ENCODE results near the gene LAG3.

Gene LAG3

GRCh38 chr12:6784296-6784695, 12.0 kb downstream of the LAG3 start:
- Mint-ChIP-seq H3K4me1 (ENCODE audit: low read depth) (peaks cover 56% of the 10 kb centered on the region), H3K27me3 (ENCODE audit: low read depth) (no peaks in the 10 kb centered on the region), H3K36me3 (ENCODE audit: low read depth) (no peaks in the 10 kb centered on the region), H3K4me3 (no peak overlapping the region), H3K27ac (no peak overlapping the region), H3K9me3 (no peaks in the 10 kb centered on the region)

GRCh38 chr12:6784761-6785160, 12.4 kb downstream of the LAG3 start:
- Mint-ChIP-seq H3K36me3 (ENCODE audit: low read depth) (peaks cover 1% of the 10 kb centered on the region), H3K9me3 (no peaks in the 10 kb centered on the region), H3K4me1 (ENCODE audit: low read depth) (peaks cover 55% of the 10 kb centered on the region), H3K4me3 (no peak overlapping the region), H3K27me3 (ENCODE audit: low read depth) (no peaks in the 10 kb centered on the region), H3K27ac (no peak overlapping the region)

- Mint-ChIP-seq H3K4me1 (ENCODE audit: low read depth) (peaks cover 49% of the 10 kb centered on the region), H3K9me3 (no peaks in the 10 kb centered on the region), H3K27me3 (ENCODE audit: low read depth) (no peaks in the 10 kb centered on the region), H3K4me3 (peak overlapping the region; percentile 63), H3K36me3 (ENCODE audit: low read depth) (peaks cover 5% of the 10 kb centered on the region), H3K27ac (peak overlapping the region; percentile 93)
Observed at GRCh38 chr12:6786416-6787094, 14.2 kb downstream of the LAG3 start.

- peak overlapping the region; percentile 93 for H3K27ac Mint-ChIP-seq
- H3K27me3 Mint-ChIP-seq (ENCODE audit: low read depth) = no peaks in the 10 kb centered on the region
- peaks cover 50% of the 10 kb centered on the region for H3K4me1 Mint-ChIP-seq (ENCODE audit: low read depth)
- no peak overlapping the region for H3K4me3 Mint-ChIP-seq
- peaks cover 6% of the 10 kb centered on the region for H3K36me3 Mint-ChIP-seq (ENCODE audit: low read depth)
- no peaks in the 10 kb centered on the region for H3K9me3 Mint-ChIP-seq
Observed at GRCh38 chr12:6787309-6787708, 15.0 kb downstream of the LAG3 start.

GRCh38 chr12:6788972-6789924, 16.9 kb downstream of the LAG3 start, which contains the start of gene CD4:
Gene CD4, plus strand, starts transcription at chr12:6789528. Its CDS starts 10,611 bp downstream, at chr12:6800139.
- Mint-ChIP-seq H3K4me1 (ENCODE audit: low read depth) (peaks cover 52% of the 10 kb centered on the region), H3K36me3 (ENCODE audit: low read depth) (peaks cover 15% of the 10 kb centered on the region), H3K9me3 (no peaks in the 10 kb centered on the region), H3K27me3 (ENCODE audit: low read depth) (no peaks in the 10 kb centered on the region), H3K4me3 (peak within 1 kb of the TSS; percentile 100), H3K27ac (peak within 1 kb of the TSS; percentile 95)

GRCh38 chr12:6790496-6791150, 18.3 kb downstream of the LAG3 start:
- Mint-ChIP-seq H3K4me3 (peak overlapping the region; percentile 100), H3K4me1 (ENCODE audit: low read depth) (peaks cover 53% of the 10 kb centered on the region), H3K27me3 (ENCODE audit: low read depth) (no peaks in the 10 kb centered on the region), H3K36me3 (ENCODE audit: low read depth) (peaks cover 22% of the 10 kb centered on the region), H3K9me3 (no peaks in the 10 kb centered on the region), H3K27ac (peak overlapping the region; percentile 94)

GRCh38 chr12:6791931-6792520, 19.7 kb downstream of the LAG3 start:
- Mint-ChIP-seq H3K27ac (peak overlapping the region; percentile 92), H3K9me3 (no peaks in the 10 kb centered on the region), H3K4me3 (peak overlapping the region; percentile 100), H3K27me3 (ENCODE audit: low read depth) (no peaks in the 10 kb centered on the region), H3K4me1 (ENCODE audit: low read depth) (peaks cover 51% of the 10 kb centered on the region), H3K36me3 (ENCODE audit: low read depth) (peaks cover 32% of the 10 kb centered on the region)

GRCh38 chr12:6792522-6793201, 20.3 kb downstream of the LAG3 start:
- peaks cover 55% of the 10 kb centered on the region for H3K4me1 Mint-ChIP-seq (ENCODE audit: low read depth)

GRCh38 chr12:6795088-6795487, 22.8 kb downstream of the LAG3 start:
- Mint-ChIP-seq H3K27ac (peak overlapping the region; percentile 29), H3K27me3 (ENCODE audit: low read depth) (no peaks in the 10 kb centered on the region), H3K4me1 (ENCODE audit: low read depth) (peaks cover 53% of the 10 kb centered on the region), H3K9me3 (no peaks in the 10 kb centered on the region), H3K36me3 (ENCODE audit: low read depth) (peaks cover 54% of the 10 kb centered on the region), H3K4me3 (no peak overlapping the region)

More at GRCh38 chr12:6792522-6793201, 20.3 kb downstream of the LAG3 start:
- Mint-ChIP-seq H3K9me3 (no peaks in the 10 kb centered on the region), H3K4me3 (peak overlapping the region; percentile 100), H3K27me3 (ENCODE audit: low read depth) (no peaks in the 10 kb centered on the region), H3K36me3 (ENCODE audit: low read depth) (peaks cover 38% of the 10 kb centered on the region), H3K27ac (peak overlapping the region; percentile 92)

- peaks cover 52% of the 10 kb centered on the region for H3K36me3 Mint-ChIP-seq (ENCODE audit: low read depth)
- peaks cover 50% of the 10 kb centered on the region for H3K4me1 Mint-ChIP-seq (ENCODE audit: low read depth)
- H3K27ac Mint-ChIP-seq = peak overlapping the region; percentile 21
- no peaks in the 10 kb centered on the region for H3K27me3 Mint-ChIP-seq (ENCODE audit: low read depth)
- H3K4me3 Mint-ChIP-seq = no peak overlapping the region
- H3K9me3 Mint-ChIP-seq = no peaks in the 10 kb centered on the region
Observed at GRCh38 chr12:6796576-6796975, 24.3 kb downstream of the LAG3 start.

GRCh38 chr12:6799147-6799546, 26.8 kb downstream of the LAG3 start:
- Mint-ChIP-seq H3K27ac (no peak overlapping the region), H3K9me3 (no peaks in the 10 kb centered on the region), H3K4me3 (no peak overlapping the region), H3K27me3 (ENCODE audit: low read depth) (no peaks in the 10 kb centered on the region), H3K36me3 (ENCODE audit: low read depth) (peaks cover 57% of the 10 kb centered on the region), H3K4me1 (ENCODE audit: low read depth) (peaks cover 33% of the 10 kb centered on the region)

- H3K4me3 Mint-ChIP-seq = no peak overlapping the region
- peaks cover 38% of the 10 kb centered on the region for H3K36me3 Mint-ChIP-seq (ENCODE audit: low read depth)
- H3K4me1 Mint-ChIP-seq (ENCODE audit: low read depth) = peaks cover 14% of the 10 kb centered on the region
- H3K9me3 Mint-ChIP-seq = no peaks in the 10 kb centered on the region
- H3K27me3 Mint-ChIP-seq (ENCODE audit: low read depth) = no peaks in the 10 kb centered on the region
- no peak overlapping the region for H3K27ac Mint-ChIP-seq
Observed at GRCh38 chr12:6807170-6807569, 34.9 kb downstream of the LAG3 start.

- H3K27ac Mint-ChIP-seq = no peak overlapping the region
- H3K4me3 Mint-ChIP-seq = no peak overlapping the region
- H3K9me3 Mint-ChIP-seq = no peaks in the 10 kb centered on the region
- H3K36me3 Mint-ChIP-seq (ENCODE audit: low read depth) = peaks cover 37% of the 10 kb centered on the region
- H3K4me1 Mint-ChIP-seq (ENCODE audit: low read depth) = peaks cover 15% of the 10 kb centered on the region
- H3K27me3 Mint-ChIP-seq (ENCODE audit: low read depth) = no peaks in the 10 kb centered on the region
Observed at GRCh38 chr12:6809056-6809455, 36.7 kb downstream of the LAG3 start.

- H3K4me3 Mint-ChIP-seq = no peak overlapping the region
- peak overlapping the region; percentile 8 for H3K27ac Mint-ChIP-seq
- H3K36me3 Mint-ChIP-seq (ENCODE audit: low read depth) = peaks cover 42% of the 10 kb centered on the region
Observed at GRCh38 chr12:6810758-6811157, 38.4 kb downstream of the LAG3 start.

More at GRCh38 chr12:6810758-6811157, 38.4 kb downstream of the LAG3 start:
- Mint-ChIP-seq H3K9me3 (no peaks in the 10 kb centered on the region), H3K4me1 (ENCODE audit: low read depth) (peaks cover 14% of the 10 kb centered on the region), H3K27me3 (ENCODE audit: low read depth) (no peaks in the 10 kb centered on the region)
